Activated CD4-positive, alpha-beta memory T cell treated with anti-CD3 and anti-CD28 coated beads, Interleukin-2, amount 10 ng/mL, durations not matched to agents 7 days and 5 days (primary cell): Measurements from ENCODE around the gene MOCS2. TPM values are rescaled to one million over a fixed set of nuclear protein-coding genes. Genes with fewer than 3 reads are reported as not detected.

ENCODE experiments used
- CTCF ChIA-PET: fragments of 350-600 bp; sonication (Branson Sonifier 250); formaldehyde crosslinking; loops from one replicate; lab custom pipeline; 2021; ENCODE audit warnings: antibody characterized with exemption, inconsistent platforms; lab: Charles Lee
- POLR2A ChIA-PET: fragments of 350-600 bp; sonication (Branson Sonifier 250); formaldehyde crosslinking; loops from one replicate; lab custom pipeline; 2021; ENCODE audit warnings: antibody characterized with exemption; lab: Charles Lee
- DNase-seq: peaks from one replicate; pipeline ENCODE4 v3.0.0-alpha.2; 2020
- H3K27ac Mint-ChIP-seq: one replicate; pipeline ENCODE4 v1.8.0; 2021; ENCODE audit warnings: mild to moderate bottlenecking, mixed read lengths
- H3K27me3 Mint-ChIP-seq: one replicate; pipeline ENCODE4 v1.8.0; 2021; ENCODE audit warnings: mixed read lengths
- H3K36me3 Mint-ChIP-seq: one replicate; pipeline ENCODE4 v1.8.0; 2021; ENCODE audit warnings: low read depth, mixed read lengths
- H3K4me1 Mint-ChIP-seq: one replicate; pipeline ENCODE4 v1.8.0; 2021; ENCODE audit warnings: mixed read lengths
- H3K4me3 Mint-ChIP-seq: one replicate; pipeline ENCODE4 v1.8.0; 2021; ENCODE audit warnings: mild to moderate bottlenecking, mixed read lengths
- H3K9me3 Mint-ChIP-seq: one replicate; pipeline ENCODE4 v1.8.0; 2021; ENCODE audit warnings: mixed read lengths
- total RNA-seq, 2 experiments: library from RNA; stranded (reverse); gene quantifications; one replicate each; pipeline ENCODE4 v1.2.3, GENCODE V29; 2021

MOCS2 gene
- total RNA-seq, 2 experiments from 2014 or later = 26.0 to 26.9 TPM

GRCh38 chr5:53068291-53068836 is 41.2 kb downstream of the MOCS2 start:
- Mint-ChIP-seq H3K9me3 (no peaks in the 10 kb centered on the region), H3K4me1 (peaks cover 29% of the 10 kb centered on the region), H3K4me3 (no peak overlapping the region), H3K27me3 (no peaks in the 10 kb centered on the region), H3K27ac (no peak overlapping the region), H3K36me3 (peaks cover 62% of the 10 kb centered on the region)
- no peak for DNase-seq
- POLR2A ChIA-PET = interaction anchor here (0.7 to 3.4 kb wide), 7 partner anchors 11 to 90 kb away, joined by 3 to 15 read pairs (median 8); partner anchors contain the start of genes ITGA2 and MOCS2
- CTCF ChIA-PET = interaction anchor here (0.7 to 2.7 kb wide), 4 partner anchors 28 to 119 kb away, joined by 3 to 16 read pairs (median 6); no protein-coding TSS in a partner anchor

GRCh38 chr5:53067641-53068040 is 41.9 kb downstream of the MOCS2 start:
- no peak overlapping the region for H3K4me3 Mint-ChIP-seq
- ChIA-PET CTCF (interaction anchor here (2.7 kb wide), 1 partner anchor 32 kb away, joined by 6 read pairs; no protein-coding TSS in a partner anchor), POLR2A (interaction anchor here (2.2 to 3.4 kb wide), 2 partner anchors 26 to 42 kb away, joined by 6 to 15 read pairs; partner anchors contain the start of gene MOCS2)
- peaks cover 29% of the 10 kb centered on the region for H3K4me1 Mint-ChIP-seq
- peaks cover 59% of the 10 kb centered on the region for H3K36me3 Mint-ChIP-seq
- H3K9me3 Mint-ChIP-seq = no peaks in the 10 kb centered on the region
- no peak overlapping the region for H3K27ac Mint-ChIP-seq
- no peak for DNase-seq
- no peaks in the 10 kb centered on the region for H3K27me3 Mint-ChIP-seq

DNA sequence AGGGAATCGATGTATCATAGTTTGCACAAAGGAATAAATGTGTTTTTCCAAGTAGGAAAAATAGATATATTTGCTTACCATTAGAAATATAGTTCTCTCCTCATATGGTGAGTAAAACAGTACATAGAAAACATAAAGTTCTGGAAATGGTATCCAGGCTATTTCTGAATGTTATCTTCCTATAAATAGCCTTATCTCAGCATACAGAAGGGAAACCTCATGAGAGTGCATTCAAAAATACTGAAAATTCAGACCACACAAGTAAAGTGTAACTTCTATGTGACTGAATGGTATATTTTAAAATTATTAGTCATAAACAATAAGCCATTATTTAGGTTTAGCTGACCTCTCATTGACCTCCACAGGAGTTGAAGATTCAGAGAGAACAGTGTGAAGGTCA is 43.5 kb downstream of the MOCS2 start:
- H3K27ac Mint-ChIP-seq = no peak overlapping the region
- CTCF ChIA-PET = no interaction called here
- POLR2A ChIA-PET = no interaction called here
- peaks cover 55% of the 10 kb centered on the region for H3K36me3 Mint-ChIP-seq
- no peaks in the 10 kb centered on the region for H3K9me3 Mint-ChIP-seq
- H3K4me1 Mint-ChIP-seq = peaks cover 26% of the 10 kb centered on the region
- no peaks in the 10 kb centered on the region for H3K27me3 Mint-ChIP-seq
- H3K4me3 Mint-ChIP-seq = no peak overlapping the region
- DNase-seq = no peak

DNA sequence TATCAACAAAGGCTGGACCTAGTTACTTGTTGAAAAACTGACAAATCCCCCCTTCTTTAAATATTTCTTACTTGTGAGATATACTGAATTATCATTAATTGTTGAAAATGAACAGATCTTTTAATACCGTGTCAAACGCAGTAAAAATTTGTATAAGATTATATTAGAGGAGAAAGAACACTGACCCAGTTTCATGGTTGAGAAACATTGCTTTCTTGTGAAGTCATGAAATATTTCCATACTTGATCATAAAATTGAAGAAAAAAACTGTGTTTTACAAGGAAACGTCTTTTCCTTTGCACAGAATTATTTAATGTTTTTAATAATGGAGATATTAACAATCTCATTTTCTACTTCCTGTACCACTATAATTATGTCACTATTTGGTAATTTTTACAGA is 45.8 kb downstream of the MOCS2 start:
- Mint-ChIP-seq H3K9me3 (no peaks in the 10 kb centered on the region), H3K4me3 (no peak overlapping the region), H3K36me3 (peaks cover 63% of the 10 kb centered on the region), H3K4me1 (peaks cover 11% of the 10 kb centered on the region), H3K27me3 (no peaks in the 10 kb centered on the region), H3K27ac (no peak overlapping the region)
- ChIA-PET CTCF (no interaction called here), POLR2A (no interaction called here)
- DNase-seq = no peak

- Mint-ChIP-seq H3K27me3 (no peaks in the 10 kb centered on the region), H3K4me3 (no peak overlapping the region), H3K9me3 (no peaks in the 10 kb centered on the region), H3K27ac (no peak overlapping the region), H3K36me3 (peaks cover 66% of the 10 kb centered on the region), H3K4me1 (peaks cover 11% of the 10 kb centered on the region)
- CTCF ChIA-PET = no interaction called here
- DNase-seq = no peak
- POLR2A ChIA-PET = no interaction called here
Observed at GRCh38 chr5:53063176-53063575, 46.4 kb downstream of the MOCS2 start.

- no peak overlapping the region for H3K27ac Mint-ChIP-seq
- H3K9me3 Mint-ChIP-seq = no peaks in the 10 kb centered on the region
- no peak overlapping the region for H3K4me3 Mint-ChIP-seq
- no peak for DNase-seq
- H3K36me3 Mint-ChIP-seq = peaks cover 49% of the 10 kb centered on the region
- H3K4me1 Mint-ChIP-seq = no peaks in the 10 kb centered on the region
- H3K27me3 Mint-ChIP-seq = no peaks in the 10 kb centered on the region
- ChIA-PET POLR2A (no interaction called here), CTCF (interaction anchor here (1.3 kb wide), 1 partner anchor 111 kb away, joined by 3 read pairs; no protein-coding TSS in a partner anchor)
Observed at GRCh38 chr5:53059281-53059680, 50.3 kb downstream of the MOCS2 start.

DNA sequence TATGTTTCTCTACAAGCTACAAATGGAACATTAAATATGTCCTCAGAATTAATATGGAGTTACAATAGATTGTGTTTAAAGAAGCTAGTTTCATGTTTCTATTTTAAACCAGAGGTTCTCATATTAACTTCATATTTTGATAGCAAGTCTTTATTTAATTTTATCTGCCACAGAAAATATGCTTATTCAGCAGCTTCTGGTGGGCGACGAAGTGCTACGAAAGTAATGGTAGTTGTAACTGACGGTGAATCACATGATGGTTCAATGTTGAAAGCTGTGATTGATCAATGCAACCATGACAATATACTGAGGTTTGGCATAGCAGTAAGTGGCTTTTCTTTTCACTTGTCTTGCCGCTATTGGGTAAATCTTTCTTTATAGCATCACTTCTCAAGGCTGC is 54.2 kb downstream of the MOCS2 start:
- Mint-ChIP-seq H3K27me3 (no peaks in the 10 kb centered on the region), H3K4me1 (no peaks in the 10 kb centered on the region), H3K4me3 (no peak overlapping the region), H3K27ac (no peak overlapping the region), H3K36me3 (peaks cover 34% of the 10 kb centered on the region), H3K9me3 (no peaks in the 10 kb centered on the region)
- ChIA-PET POLR2A (no interaction called here), CTCF (no interaction called here)
- no peak for DNase-seq

- Mint-ChIP-seq H3K27ac (no peak overlapping the region), H3K36me3 (peaks cover 28% of the 10 kb centered on the region), H3K9me3 (no peaks in the 10 kb centered on the region), H3K4me3 (no peak overlapping the region), H3K4me1 (no peaks in the 10 kb centered on the region), H3K27me3 (no peaks in the 10 kb centered on the region)
- ChIA-PET CTCF (no interaction called here), POLR2A (interaction anchor here (1.6 kb wide), 1 partner anchor 12 kb away, joined by 3 read pairs; no protein-coding TSS in a partner anchor)
- no peak for DNase-seq
Observed at GRCh38 chr5:53053364-53053763, 56.2 kb downstream of the MOCS2 start.

GRCh38 chr5:53052499-53052898 is 57.1 kb downstream of the MOCS2 start:
- Mint-ChIP-seq H3K36me3 (peaks cover 28% of the 10 kb centered on the region), H3K4me3 (no peak overlapping the region), H3K27me3 (no peaks in the 10 kb centered on the region), H3K27ac (no peak overlapping the region), H3K4me1 (peaks cover 8% of the 10 kb centered on the region), H3K9me3 (no peaks in the 10 kb centered on the region)
- DNase-seq = no peak
- ChIA-PET POLR2A (interaction anchor here (1.6 kb wide), 1 partner anchor 11 kb away, joined by 3 read pairs; no protein-coding TSS in a partner anchor), CTCF (no interaction called here)

- CTCF ChIA-PET = interaction anchor here (0.7 kb wide), 1 partner anchor 100 kb away, joined by 3 read pairs; no protein-coding TSS in a partner anchor
- peaks cover 34% of the 10 kb centered on the region for H3K4me1 Mint-ChIP-seq
Observed at GRCh38 chr5:53048248-53048647, 61.3 kb downstream of the MOCS2 start.

More at GRCh38 chr5:53048248-53048647, 61.3 kb downstream of the MOCS2 start:
- POLR2A ChIA-PET = interaction anchor here (1.2 kb wide), 1 partner anchor 16 kb away, joined by 4 read pairs; no protein-coding TSS in a partner anchor
- H3K9me3 Mint-ChIP-seq = no peaks in the 10 kb centered on the region
- H3K27me3 Mint-ChIP-seq = no peaks in the 10 kb centered on the region
- H3K4me3 Mint-ChIP-seq = no peak overlapping the region
- no peak for DNase-seq
- no peak overlapping the region for H3K27ac Mint-ChIP-seq
- peaks cover 50% of the 10 kb centered on the region for H3K36me3 Mint-ChIP-seq

Other genes starting within 250 kb of the MOCS2 start
- 10 to 100 TPM; 10.2 to 11.2 TPM for gene ITGA2, start 120.4 kb downstream of the MOCS2 start, total RNA-seq